ENCODE measurements around the gene GRAMD1B. TPM values are rescaled to one million over a fixed set of nuclear protein-coding genes. Genes with fewer than 3 reads are reported as not detected.

Gene GRAMD1B
- total RNA-seq, 1 experiment from 2014 or later: 12.7 TPM

DNA sequence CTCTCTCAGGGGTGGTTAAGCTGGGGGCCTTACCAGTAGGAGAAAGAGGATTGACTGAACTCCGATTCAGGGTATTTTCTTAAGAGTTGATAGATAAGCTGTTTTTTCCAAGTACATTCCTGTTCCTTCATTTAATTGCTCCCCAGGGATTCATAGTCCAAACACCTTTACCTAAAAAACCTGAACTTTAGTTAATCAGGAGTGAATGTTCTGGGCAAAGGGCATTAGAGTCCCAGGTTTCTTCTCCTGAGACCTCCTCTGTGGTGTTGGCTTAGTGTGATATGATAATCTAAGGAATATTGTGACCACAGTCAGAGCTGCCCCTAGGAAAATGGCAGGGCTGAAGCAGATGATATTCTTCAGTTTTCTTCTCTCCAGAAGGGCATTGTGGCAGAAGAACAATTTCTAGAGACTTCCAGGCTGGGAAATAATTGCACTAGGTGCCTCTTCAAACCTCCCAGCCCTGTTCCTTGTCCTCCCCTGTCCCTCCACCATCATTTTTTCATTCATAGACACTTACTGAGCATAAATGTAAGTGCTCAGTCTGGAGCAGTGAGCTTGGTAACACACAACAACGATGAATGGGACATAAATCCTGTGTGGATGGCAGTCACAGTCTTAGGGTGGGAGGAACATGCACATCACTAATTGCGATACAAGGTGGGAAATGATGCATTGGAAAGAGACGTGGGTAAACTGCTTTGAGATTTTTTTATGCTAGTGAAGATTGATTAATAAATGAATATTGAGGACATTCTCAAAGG lies 11.5 kb upstream of the GRAMD1B start:
- H3K9me3 ChIP-seq (ENCODE audit: control insufficient read depth in 1 of 2, insufficient read depth in 1 of 2, low read depth in 1 of 2, low read length in 2 of 2): no peaks in the 10 kb centered on the region
- no peaks in the 10 kb centered on the region for H3K79me2 ChIP-seq (ENCODE audit: insufficient read depth, low read length)
- H3K36me3 ChIP-seq (ENCODE audit: control insufficient read depth in 1 of 2, insufficient read depth in 2 of 2, low read length in 2 of 2): no peaks in the 10 kb centered on the region
- TF ChIP-seq POLR2AphosphoS5 (IDR thresholded peaks at IDR 0.05; ENCODE audit: low read depth, low read length) (no peak), ZFX (IDR thresholded peaks at IDR 0.05) (no peak), SIN3A (IDR thresholded peaks at IDR 0.05; ENCODE audit: low read depth) (no peak), EZH2phosphoT487 (IDR thresholded peaks at IDR 0.05; ENCODE audit: borderline replicate concordance) (no peak), RAD21 (IDR thresholded peaks at IDR 0.05; ENCODE audit: low read depth) (no peak), EGR1 (IDR thresholded peaks at IDR 0.05; ENCODE audit: low read depth) (no peak), MAX (IDR thresholded peaks at IDR 0.05) (no peak), TCF7L2 (IDR thresholded peaks at IDR 0.05; ENCODE audit: borderline replicate concordance, extremely low read depth, insufficient read depth, insufficient read length) (no peak), CBX3 (IDR thresholded peaks at IDR 0.05; ENCODE audit: low read depth) (no peak), SP1 (IDR thresholded peaks at IDR 0.05; ENCODE audit: low read depth) (no peak)
- TF ChIP-seq, protein P1, sequence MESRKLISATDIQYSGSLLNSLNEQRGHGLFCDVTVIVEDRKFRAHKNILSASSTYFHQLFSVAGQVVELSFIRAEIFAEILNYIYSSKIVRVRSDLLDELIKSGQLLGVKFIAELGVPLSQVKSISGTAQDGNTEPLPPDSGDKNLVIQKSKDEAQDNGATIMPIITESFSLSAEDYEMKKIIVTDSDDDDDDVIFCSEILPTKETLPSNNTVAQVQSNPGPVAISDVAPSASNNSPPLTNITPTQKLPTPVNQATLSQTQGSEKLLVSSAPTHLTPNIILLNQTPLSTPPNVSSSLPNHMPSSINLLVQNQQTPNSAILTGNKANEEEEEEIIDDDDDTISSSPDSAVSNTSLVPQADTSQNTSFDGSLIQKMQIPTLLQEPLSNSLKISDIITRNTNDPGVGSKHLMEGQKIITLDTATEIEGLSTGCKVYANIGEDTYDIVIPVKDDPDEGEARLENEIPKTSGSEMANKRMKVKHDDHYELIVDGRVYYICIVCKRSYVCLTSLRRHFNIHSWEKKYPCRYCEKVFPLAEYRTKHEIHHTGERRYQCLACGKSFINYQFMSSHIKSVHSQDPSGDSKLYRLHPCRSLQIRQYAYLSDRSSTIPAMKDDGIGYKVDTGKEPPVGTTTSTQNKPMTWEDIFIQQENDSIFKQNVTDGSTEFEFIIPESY (IDR thresholded peaks at IDR 0.05; ENCODE audit: extremely low read depth, insufficient replicate concordance, low read length): no peak
- TF ChIP-seq, protein P2, sequence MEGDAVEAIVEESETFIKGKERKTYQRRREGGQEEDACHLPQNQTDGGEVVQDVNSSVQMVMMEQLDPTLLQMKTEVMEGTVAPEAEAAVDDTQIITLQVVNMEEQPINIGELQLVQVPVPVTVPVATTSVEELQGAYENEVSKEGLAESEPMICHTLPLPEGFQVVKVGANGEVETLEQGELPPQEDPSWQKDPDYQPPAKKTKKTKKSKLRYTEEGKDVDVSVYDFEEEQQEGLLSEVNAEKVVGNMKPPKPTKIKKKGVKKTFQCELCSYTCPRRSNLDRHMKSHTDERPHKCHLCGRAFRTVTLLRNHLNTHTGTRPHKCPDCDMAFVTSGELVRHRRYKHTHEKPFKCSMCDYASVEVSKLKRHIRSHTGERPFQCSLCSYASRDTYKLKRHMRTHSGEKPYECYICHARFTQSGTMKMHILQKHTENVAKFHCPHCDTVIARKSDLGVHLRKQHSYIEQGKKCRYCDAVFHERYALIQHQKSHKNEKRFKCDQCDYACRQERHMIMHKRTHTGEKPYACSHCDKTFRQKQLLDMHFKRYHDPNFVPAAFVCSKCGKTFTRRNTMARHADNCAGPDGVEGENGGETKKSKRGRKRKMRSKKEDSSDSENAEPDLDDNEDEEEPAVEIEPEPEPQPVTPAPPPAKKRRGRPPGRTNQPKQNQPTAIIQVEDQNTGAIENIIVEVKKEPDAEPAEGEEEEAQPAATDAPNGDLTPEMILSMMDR (IDR thresholded peaks at IDR 0.05 in 2 of 3, conservative IDR thresholded peaks at IDR 0.05 in 1 of 3; ENCODE audit: borderline replicate concordance in 1 of 3, insufficient read depth in 1 of 3, low read depth in 2 of 3, low read length in 2 of 3): no peak
- CTCF ChIA-PET: interaction anchor here (0.6 to 3.1 kb wide), 3 partner anchors 11 to 316 kb away, joined by 3 to 19 read pairs (median 4); no protein-coding TSS in a partner anchor
- H3K9ac ChIP-seq (ENCODE audit: low read length): no peak overlapping the region
- H4K20me1 ChIP-seq (ENCODE audit: insufficient read depth): no peaks in the 10 kb centered on the region
- H3K9me2 ChIP-seq (ENCODE audit: insufficient read depth): no peaks in the 10 kb centered on the region
- intact Hi-C loops (cut with micrococcal nuclease): no loop called here
- no peak for ATAC-seq
- H3K27ac ChIP-seq (ENCODE audit: low read depth, low read length): no peak overlapping the region
- no peak overlapping the region for H3K4me3 ChIP-seq (replicated peaks in 1 of 2; ENCODE audit: low read depth in 1 of 2, low read length in 2 of 2)
- H2AFZ ChIP-seq (ENCODE audit: low read depth, low read length, poor library complexity, severe bottlenecking): no peak overlapping the region
- POLR2A ChIA-PET: no interaction called here
- RAD21 ChIA-PET (ENCODE audit: low non-redundant PET in 1 of 2, low total read pairs in 2 of 2, uncharacterized antibody in 2 of 2, unreplicated experiment in 2 of 2): no interaction called here
- no peak for DNase-seq (ENCODE audit: low read depth, low spot score)
- H3K4me1 ChIP-seq (ENCODE audit: control insufficient read depth in 1 of 2, insufficient read depth in 2 of 2, low read length in 2 of 2): no peaks in the 10 kb centered on the region
- H3K4me2 ChIP-seq (ENCODE audit: low read length): no peak overlapping the region
- peaks cover 16% of the 10 kb centered on the region for H3K27me3 ChIP-seq (ENCODE audit: insufficient read depth, low read length)
- no TSS peak for BruUV-seq (replicated peaks)
